HFFc6 (cell line): ENCODE data around the gene FCHSD2. TPM values are rescaled to one million over a fixed set of nuclear protein-coding genes. Genes with fewer than 3 reads are reported as not detected.

ENCODE experiments used
- DNase-seq: peaks from one replicate; pipeline ENCODE4 v3.0.0-alpha.2; 2018
- H3K27ac Mint-ChIP-seq: 2 replicates; pipeline ENCODE4 v1.8.0; 2020; ENCODE audit warnings: mild to moderate bottlenecking, mixed read lengths
- H3K27me3 Mint-ChIP-seq: 2 replicates; pipeline ENCODE4 v1.8.0; 2021; ENCODE audit warnings: mild to moderate bottlenecking, moderate library complexity, mixed read lengths; ENCODE audit not compliant: insufficient read depth
- H3K36me3 Mint-ChIP-seq: 2 replicates; pipeline ENCODE4 v1.8.0; 2021; ENCODE audit warnings: low read depth, mixed read lengths
- H3K4me1 Mint-ChIP-seq: 2 replicates; pipeline ENCODE4 v1.8.0; 2020; ENCODE audit warnings: low read depth, mixed read lengths
- H3K4me3 Mint-ChIP-seq: 2 replicates; pipeline ENCODE4 v1.8.0; 2020; ENCODE audit warnings: mild to moderate bottlenecking, moderate library complexity, mixed read lengths
- H3K9me3 Mint-ChIP-seq: 2 replicates; pipeline ENCODE4 v1.8.0; 2020; ENCODE audit warnings: mild to moderate bottlenecking, mixed read lengths
- total RNA-seq, 6 experiments: library from RNA; stranded (reverse); fragmentation: NEBNext Ultra II Directional; extraction: Animal tissue kit (Norgen Biotek cat#: 25700); gene quantifications; 2 replicates in 1 of 6; 3 replicates in 5 of 6; pipeline ENCODE4 v1.2.3, GENCODE V29; 2021
- TF ChIP-seq, protein P1 (sequence below): fragments of 200-600 bp; sonication (generic); IDR thresholded peaks from 2 replicates; pipeline ENCODE4 v1.5.0; 2021; ENCODE audit warnings: antibody characterized with exemption, mild to moderate bottlenecking

Gene FCHSD2
- total RNA-seq, 6 experiments from 2014 or later: 58.9 to 68.2 (median 65.0) TPM

DNA sequence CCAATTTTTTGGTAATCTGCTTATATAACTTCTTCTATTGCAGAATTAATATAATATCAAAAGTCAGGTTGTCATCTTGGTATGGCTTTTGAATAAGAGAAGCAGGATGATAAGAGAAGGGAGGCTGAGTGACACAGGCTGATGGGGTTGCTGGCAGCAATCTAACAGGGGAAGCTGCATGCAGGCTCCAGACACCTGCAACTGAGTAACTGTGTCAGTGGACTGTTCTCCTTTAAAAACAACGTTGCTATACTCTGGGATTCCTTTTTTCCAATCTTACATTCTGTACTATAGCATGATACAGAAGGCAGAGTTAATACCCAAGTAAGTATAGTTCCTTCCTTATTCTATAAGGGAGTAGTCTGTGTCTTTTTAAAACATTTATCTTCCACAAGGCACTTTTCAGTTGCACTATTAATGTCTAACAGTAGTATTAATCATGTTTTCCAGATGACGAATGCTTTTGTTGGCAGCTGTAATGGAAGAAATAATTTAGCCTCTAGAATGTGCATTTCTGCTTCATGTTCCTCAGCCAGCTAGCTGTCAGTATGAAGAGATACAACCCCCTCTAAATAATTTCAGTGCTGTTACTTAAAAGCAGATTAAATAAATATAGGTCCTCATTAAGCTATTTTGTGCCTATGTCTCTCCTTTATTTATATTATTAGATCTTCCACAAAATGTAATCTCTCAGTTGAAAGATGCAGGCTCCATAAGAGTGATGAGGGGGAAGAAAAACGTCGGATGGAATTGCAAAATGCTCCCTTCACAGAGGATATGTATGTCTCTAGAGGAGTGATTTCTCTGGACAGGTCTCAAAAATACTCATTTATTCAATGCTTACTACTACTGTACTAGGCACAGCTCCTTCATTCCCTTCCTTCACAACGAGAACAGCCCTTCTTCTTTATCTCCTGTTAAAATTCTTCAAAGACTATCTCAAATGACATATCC is 277.1 kb downstream of the FCHSD2 start:
- no peaks in the 10 kb centered on the region; the same call in 1 of the 2 replicates for H3K27me3 Mint-ChIP-seq
- peak overlapping the region; percentile 56 for H3K27ac Mint-ChIP-seq

DNA sequence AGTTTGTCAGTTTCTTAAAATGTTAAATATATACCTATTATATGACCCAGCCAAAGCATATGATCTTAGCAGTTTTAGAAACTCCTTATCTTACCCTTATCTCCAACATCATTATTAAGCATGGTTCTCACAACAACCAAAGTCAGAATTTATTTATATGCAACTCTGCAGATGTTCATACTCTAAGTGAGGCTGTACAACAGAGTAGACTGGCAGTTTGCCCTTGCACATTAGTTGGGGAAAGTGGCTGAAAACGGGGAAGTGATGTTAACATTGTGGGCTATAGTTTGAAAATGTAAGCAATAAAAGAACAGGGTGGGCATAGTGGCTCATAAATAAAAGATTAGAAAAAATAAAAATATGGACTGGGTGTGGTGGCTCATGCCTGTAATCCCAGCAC is 278.2 kb downstream of the FCHSD2 start:
- DNase-seq: no peak
- TF ChIP-seq, protein P1, sequence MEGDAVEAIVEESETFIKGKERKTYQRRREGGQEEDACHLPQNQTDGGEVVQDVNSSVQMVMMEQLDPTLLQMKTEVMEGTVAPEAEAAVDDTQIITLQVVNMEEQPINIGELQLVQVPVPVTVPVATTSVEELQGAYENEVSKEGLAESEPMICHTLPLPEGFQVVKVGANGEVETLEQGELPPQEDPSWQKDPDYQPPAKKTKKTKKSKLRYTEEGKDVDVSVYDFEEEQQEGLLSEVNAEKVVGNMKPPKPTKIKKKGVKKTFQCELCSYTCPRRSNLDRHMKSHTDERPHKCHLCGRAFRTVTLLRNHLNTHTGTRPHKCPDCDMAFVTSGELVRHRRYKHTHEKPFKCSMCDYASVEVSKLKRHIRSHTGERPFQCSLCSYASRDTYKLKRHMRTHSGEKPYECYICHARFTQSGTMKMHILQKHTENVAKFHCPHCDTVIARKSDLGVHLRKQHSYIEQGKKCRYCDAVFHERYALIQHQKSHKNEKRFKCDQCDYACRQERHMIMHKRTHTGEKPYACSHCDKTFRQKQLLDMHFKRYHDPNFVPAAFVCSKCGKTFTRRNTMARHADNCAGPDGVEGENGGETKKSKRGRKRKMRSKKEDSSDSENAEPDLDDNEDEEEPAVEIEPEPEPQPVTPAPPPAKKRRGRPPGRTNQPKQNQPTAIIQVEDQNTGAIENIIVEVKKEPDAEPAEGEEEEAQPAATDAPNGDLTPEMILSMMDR: no peak
- Mint-ChIP-seq H3K27me3 (no peaks in the 10 kb centered on the region; the same call in 1 of the 2 replicates), H3K36me3 (peaks cover 30% of the 10 kb centered on the region), H3K9me3 (no peaks in the 10 kb centered on the region), H3K4me1 (peaks cover 57% of the 10 kb centered on the region), H3K4me3 (no peak overlapping the region), H3K27ac (peak overlapping the region; percentile 15)

More for the DNA sequence above, 277.1 kb downstream of the FCHSD2 start:
- Mint-ChIP-seq H3K36me3 (peaks cover 27% of the 10 kb centered on the region), H3K4me1 (peaks cover 53% of the 10 kb centered on the region), H3K9me3 (no peaks in the 10 kb centered on the region), H3K4me3 (peak overlapping the region; percentile 42)
- DNase-seq: peak; percentile 58
- TF ChIP-seq, protein P1: no peak

DNA sequence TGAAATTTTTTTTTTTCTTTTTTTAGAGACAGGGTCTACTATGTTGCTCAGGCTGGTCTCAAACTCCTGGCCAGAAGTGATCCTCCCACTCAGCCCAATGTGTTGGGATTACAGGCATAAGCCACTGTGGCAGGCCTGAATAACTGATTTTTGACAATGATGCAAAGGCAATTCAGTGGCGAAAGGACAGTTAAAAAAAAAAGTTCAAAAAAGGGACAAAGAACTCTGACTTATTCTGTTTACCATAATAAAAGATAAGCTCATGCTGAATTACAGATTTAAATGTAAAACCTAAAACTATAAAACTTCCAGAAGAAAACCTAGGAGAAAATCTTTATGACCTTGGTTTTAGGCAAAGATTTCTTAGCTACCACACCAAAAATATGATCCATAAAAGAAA is 279.0 kb downstream of the FCHSD2 start:
- Mint-ChIP-seq H3K4me3 (no peak overlapping the region), H3K9me3 (no peaks in the 10 kb centered on the region), H3K4me1 (peaks cover 65% of the 10 kb centered on the region), H3K27ac (no peak overlapping the region), H3K27me3 (no peaks in the 10 kb centered on the region; the same call in 1 of the 2 replicates), H3K36me3 (peaks cover 33% of the 10 kb centered on the region)
- TF ChIP-seq, protein P1: no peak
- DNase-seq: no peak

DNA sequence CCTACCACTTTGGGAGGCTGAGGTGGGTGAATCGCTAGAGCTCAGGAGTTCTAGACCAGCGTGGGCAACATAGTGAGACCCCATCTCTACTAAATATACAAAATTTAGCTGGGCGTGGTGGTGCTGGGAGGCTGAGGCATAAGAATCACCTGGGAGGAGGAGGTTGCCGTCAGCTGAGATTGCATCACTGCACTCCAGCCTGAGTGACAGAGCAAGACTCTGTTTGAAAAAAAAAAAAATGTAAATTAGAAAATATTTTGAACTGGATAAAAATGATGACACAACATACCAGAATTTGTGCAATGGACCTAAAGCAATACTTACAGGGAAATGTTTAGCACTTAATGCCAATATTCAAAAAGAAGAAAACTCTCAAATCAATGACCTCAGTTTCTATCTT is 281.5 kb downstream of the FCHSD2 start:
- DNase-seq: no peak
- Mint-ChIP-seq H3K4me3 (no peak overlapping the region), H3K27ac (no peak overlapping the region)

DNA sequence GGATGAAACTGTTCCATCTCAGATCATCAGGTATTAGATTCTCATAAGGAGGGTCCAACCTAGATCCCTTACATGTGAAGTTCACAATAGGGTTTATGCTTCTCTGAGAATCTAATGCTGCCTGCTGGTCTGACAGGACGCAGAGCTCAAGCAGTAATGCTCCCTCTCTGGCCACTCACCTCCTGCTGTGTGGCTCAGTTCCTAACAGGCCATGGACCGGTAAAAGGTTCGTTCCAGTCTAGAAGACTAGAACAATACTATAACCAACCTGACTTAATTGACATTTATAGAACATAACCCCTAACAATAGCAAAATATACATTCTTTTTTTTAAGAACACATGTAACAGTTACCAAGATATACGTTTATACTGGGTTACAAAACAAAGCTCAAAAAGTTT is 282.1 kb downstream of the FCHSD2 start:
- H3K9me3 Mint-ChIP-seq: no peaks in the 10 kb centered on the region
- H3K4me3 Mint-ChIP-seq: no peak overlapping the region
- no peaks in the 10 kb centered on the region for H3K27me3 Mint-ChIP-seq
- TF ChIP-seq, protein P1: no peak
- no peak overlapping the region for H3K27ac Mint-ChIP-seq
- peaks cover 12% of the 10 kb centered on the region for H3K36me3 Mint-ChIP-seq
- peaks cover 47% of the 10 kb centered on the region for H3K4me1 Mint-ChIP-seq
- no peak for DNase-seq

More for the DNA sequence above, 281.5 kb downstream of the FCHSD2 start:
- Mint-ChIP-seq H3K4me1 (peaks cover 53% of the 10 kb centered on the region), H3K9me3 (no peaks in the 10 kb centered on the region), H3K36me3 (peaks cover 12% of the 10 kb centered on the region), H3K27me3 (no peaks in the 10 kb centered on the region)
- TF ChIP-seq, protein P1: no peak
